Renal pelvis (tissue), 12 donors: ENCODE results near the gene KIR2DL3. TPM values are rescaled to one million over a fixed set of nuclear protein-coding genes. Genes with fewer than 3 reads are reported as not detected.
"Not testable (repeated sequence)": the region's sequence is repeated elsewhere in the genome, so short reads cannot be mapped to it uniquely, and the experiment has no call there.

Source experiments
- DNase-seq: peaks from one replicate; pipeline ENCODE4 v3.0.0-alpha.2; 2013
- long read RNA-seq, 16 experiments: transcript quantifications; one replicate each; lab custom pipeline, GENCODE V29; 2026
- polyA plus RNA-seq, 3 donors: library from polyadenylated mRNA; unstranded; fragments of 120-200 nt; gene quantifications; one replicate each; pipeline ENCODE4 v1.2.1, GENCODE V29; 2013; ENCODE audit not compliant: insufficient read length in 3 of 3

Gene KIR2DL3
- polyA plus RNA-seq = not detected
- long read RNA-seq, donor 1 = 0 reads
- long read RNA-seq, donor 2 = 0 reads
- long read RNA-seq, donor 3 = 0 reads
- long read RNA-seq, donor 4 = 0 reads
- long read RNA-seq, donor 5 = 0 reads
- long read RNA-seq, donor 6 = 0 reads
- long read RNA-seq, donor 7 = 0 reads
- long read RNA-seq, donor 8 = 0 reads
- long read RNA-seq, donor 9 = 0 reads
- long read RNA-seq, donor 10 = 0 reads
- long read RNA-seq, donor 11 = 0 reads
- long read RNA-seq, donor 12 = 0 reads
- long read RNA-seq, donor 13 = 0 reads
- long read RNA-seq, donor 14 = 0 reads
- long read RNA-seq, donor 15 = 0 reads
- long read RNA-seq, donor 16 = 0 reads

GRCh38 chr19:54738306-54738705, at the start of gene KIR2DL3:
Gene KIR2DL3 (plus strand): TSS chr19:54738513. CDS start chr19:54738546, 33 bp downstream.
- not testable (repeated sequence) for DNase-seq

GRCh38 chr19:54691582-54692297, 46.6 kb upstream of the KIR2DL3 start:
- DNase-seq = no peak

GRCh38 chr19:54692298-54692615, 46.1 kb upstream of the KIR2DL3 start:
- no peak for DNase-seq

- DNase-seq = no peak
Measured at GRCh38 chr19:54694648-54695047, 43.7 kb upstream of the KIR2DL3 start.

GRCh38 chr19:54696117-54696548, 42.2 kb upstream of the KIR2DL3 start:
- no peak for DNase-seq

DNA sequence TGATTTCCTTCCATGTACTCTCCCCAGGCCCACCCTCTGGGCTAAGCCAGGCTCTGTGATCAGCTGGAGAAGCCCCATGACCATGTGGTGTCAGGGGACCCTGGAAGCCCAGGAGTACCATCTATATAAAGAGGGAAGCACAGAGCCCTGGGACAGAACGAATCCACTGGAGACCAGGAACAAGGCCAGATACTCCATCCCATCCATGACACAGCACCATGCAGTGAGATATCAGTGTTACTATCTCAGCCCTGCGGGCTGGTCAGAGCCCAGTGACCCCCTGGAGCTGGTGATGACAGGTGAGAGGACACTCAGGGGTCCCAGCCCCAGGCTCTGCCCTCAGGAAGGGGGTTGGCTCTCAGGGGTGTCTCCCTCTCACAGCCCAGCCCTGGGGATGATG, 41.5 kb upstream of the KIR2DL3 start:
- DNase-seq = no peak

DNA sequence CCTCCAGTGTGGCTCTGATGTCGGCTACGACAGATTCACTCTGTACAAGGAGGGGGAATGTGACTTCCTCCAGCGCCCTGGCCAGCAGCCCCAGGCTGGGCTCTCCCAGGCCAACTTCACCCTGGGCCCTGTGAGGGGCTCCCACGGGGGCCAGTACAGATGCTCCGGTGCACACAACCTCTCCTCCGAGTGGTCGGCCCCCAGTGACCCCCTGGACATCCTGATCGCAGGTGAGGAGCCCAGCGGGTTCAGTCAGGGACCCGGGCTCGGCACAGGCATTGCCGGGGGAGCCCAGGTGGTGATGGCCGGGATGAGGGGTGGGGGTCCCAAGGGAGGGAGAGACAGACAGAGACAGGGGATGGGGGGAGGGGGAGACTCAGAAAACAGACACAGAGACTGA, 40.6 kb upstream of the KIR2DL3 start:
- DNase-seq = not testable (repeated sequence)

DNA sequence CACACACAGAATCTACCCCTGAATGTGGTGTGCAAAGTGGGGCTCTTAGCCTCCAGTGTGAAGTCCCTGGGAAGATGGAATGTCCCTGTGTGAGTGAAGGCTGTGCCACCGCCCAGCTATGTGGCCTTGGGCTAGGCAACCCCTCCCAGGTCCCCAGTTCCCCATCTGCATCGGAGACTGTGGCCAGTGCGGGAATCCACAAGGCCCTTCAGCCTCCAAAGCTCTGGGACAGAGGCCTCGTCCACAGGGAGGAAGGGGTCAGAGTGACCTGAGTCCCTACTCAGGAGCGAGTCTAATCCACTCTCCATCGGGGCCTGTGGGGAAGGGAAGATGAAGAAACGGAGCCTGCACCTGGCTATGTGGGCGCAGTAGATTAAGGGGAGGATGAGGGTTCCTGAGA, 33.4 kb upstream of the KIR2DL3 start:
- no peak for DNase-seq

DNA sequence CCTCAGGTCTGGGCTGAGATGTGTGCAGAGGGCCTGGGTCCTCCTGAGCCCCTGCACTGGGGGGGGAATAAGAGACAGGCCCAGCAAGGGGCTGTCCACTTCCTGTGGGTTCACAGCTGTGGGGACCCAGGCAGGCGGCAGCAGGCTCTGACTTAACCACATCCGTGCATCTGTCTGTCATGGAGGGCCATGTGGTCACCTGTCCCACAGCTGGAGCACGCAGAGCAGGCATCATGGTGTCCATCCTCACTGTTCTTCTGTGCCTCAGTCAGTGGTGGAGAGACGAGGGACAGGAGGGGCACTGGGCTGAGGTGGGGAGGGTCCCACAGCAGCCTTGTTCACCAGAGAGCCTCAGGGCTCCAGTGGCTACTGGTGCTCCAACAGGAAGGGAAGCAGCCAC, 30.4 kb upstream of the KIR2DL3 start:
- no peak for DNase-seq

DNA sequence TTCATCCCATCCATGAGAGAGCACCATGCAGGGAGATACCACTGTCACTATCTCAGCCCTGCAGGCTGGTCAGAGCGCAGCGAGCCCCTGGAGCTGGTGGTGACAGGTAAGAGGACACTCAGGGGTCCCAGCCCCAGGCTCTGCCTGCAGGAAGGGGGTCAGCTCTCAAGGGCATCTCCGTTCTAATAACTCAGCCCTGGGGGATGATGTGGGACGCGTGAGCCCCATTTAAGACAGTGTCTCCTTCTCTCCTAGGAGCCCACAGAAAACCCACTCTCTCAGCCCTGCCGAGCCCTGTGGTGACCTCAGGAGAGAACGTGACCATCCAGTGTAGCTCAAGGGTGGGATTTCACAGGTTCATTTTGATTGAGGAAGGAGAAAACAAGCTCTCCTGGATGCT, 29.5 kb upstream of the KIR2DL3 start:
- DNase-seq = no peak

DNA sequence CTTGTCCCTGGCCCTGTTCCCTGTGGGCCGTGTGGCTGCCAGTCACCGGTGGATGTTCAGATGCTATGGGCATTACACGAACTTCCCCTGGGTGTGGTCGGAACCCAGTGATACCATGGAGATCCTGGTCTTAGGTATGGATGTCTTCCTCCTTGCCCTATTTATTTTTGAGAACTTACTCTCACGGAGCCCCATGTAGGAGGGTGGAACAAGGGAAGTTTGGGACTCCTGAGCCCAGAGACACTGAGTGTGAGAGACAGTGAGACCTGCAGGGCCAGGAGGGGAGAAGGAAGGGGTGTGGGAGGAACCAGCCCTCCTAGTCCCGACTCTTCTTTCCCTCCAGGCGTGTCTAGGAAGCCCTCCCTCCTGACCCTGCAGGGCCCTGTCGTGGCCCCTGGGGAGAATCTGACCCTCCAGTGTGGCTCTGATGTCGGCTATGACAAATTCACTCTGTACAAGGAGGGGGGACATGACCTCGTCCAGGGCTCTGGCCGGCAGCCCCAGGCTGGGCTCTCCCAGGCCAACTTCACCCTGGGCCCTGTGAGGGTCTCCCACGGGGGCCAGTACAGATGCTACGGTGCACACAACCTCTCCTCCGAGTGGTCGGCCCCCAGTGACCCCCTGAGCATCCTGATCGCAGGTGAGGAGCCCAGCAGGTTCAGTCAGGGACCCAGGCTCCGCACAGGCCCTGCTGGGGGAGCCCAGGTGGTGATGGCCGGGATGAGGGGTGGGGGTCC, 28.9 kb upstream of the KIR2DL3 start:
- no peak for DNase-seq

DNA sequence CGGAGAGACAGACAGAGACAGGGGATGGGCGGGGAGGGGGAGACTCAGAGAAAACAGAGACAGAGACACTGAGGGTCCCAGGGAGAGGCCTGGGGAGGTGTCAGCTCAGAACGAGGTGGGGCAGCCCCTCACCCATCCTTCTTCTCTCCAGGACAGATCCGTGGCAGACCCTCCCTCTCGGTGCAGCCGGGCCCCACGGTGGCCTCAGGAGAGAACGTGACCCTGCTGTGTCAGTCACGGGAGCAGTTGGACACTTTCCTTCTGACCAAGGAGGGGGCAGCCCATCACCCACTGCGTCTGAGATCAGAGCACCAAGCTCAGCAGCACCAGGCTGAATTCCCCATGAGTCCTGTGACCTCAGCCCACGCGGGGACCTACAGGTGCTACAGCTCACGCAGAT, 28.4 kb upstream of the KIR2DL3 start:
- DNase-seq = not testable (repeated sequence)

DNA sequence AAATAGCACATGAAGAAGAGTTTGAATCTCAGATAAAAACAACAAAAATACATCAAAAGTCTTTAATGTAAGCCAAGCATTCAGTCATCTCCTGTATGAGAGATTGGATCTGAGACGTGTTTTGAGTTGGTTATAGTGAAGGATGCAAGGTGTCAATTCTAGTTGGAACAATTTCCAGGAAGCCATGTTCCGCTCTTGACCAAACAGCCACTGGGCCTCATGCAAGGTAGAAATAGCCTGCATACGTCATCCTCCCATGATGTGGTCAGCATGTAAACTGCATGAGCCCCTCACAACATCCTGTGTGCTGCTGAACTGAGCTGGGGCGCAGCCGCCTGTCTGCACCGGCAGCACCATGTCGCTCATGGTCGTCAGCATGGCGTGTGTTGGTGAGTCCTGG, 14.2 kb upstream of the KIR2DL3 start, which contains the start of gene KIR3DL3:
TSS of gene KIR3DL3 (plus strand) at position 301 of the 400 bp plus-strand sequence. CDS start at position 356, 55 bp downstream.
- DNase-seq = no peak

GRCh38 chr19:54724644-54725043, 13.7 kb upstream of the KIR2DL3 start:
- DNase-seq = no peak

- DNase-seq = no peak
Measured at GRCh38 chr19:54725321-54725720, 13.0 kb upstream of the KIR2DL3 start.

- no peak for DNase-seq
Measured at GRCh38 chr19:54727562-54727961, 10.8 kb upstream of the KIR2DL3 start.

DNA sequence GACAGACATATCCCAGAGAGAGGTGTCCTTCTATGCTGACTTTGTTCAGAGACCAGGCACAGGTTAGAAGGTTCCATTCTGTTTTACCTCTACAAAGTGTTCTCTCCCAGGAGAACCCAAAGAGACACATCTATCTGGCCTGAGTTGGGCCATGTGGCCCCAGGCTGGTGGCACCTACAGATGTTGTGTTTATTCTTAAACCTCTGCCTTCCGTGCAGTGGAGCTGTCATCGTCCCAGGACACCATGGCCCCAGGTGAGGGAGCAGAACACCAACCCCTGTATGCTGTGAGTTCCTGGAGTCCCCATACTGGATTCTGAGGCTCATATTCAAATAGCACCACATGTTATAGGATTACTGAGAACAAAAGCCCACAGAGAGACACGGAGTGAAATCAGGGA, 10.1 kb upstream of the KIR2DL3 start:
- DNase-seq = no peak

GRCh38 chr19:54729416-54730188, 8.7 kb upstream of the KIR2DL3 start:
- DNase-seq = no peak

- DNase-seq = no peak
Measured at GRCh38 chr19:54731191-54731590, 7.1 kb upstream of the KIR2DL3 start.

GRCh38 chr19:54738715-54739114, 402 bp downstream of the KIR2DL3 start:
- no peak for DNase-seq

GRCh38 chr19:54739587-54740497, 1.5 kb downstream of the KIR2DL3 start:
- DNase-seq = no peak
